Gastrocnemius medialis (tissue), 4 donors: Measurements from ENCODE around the gene LRRC45.

Source experiments
- CTCF ChIP-seq, 5 experiments: fragments of 450-650 bp in 3 of 5; fragments of 200-600 bp in 2 of 5; sonication (generic) in 2 of 5; IDR thresholded peaks in 4 of 5; conservative IDR thresholded peaks in 1 of 5; 1 replicate in 4 of 5; 2 replicates in 1 of 5; pipeline ENCODE4 v1.5.1; 2016 to 2019; ENCODE audit warnings: antibody characterized with exemption in 5 of 5, mild to moderate bottlenecking in 3 of 5, moderate library complexity in 3 of 5
- POLR2A ChIP-seq, 2 donors: fragments of 450-650 bp; IDR thresholded peaks; one replicate each; pipeline ENCODE4 v1.6.1; 2017; ENCODE audit warnings: antibody characterized with exemption in 2 of 2, mild to moderate bottlenecking in 2 of 2, moderate library complexity in 2 of 2

- TF ChIP-seq CTCF (IDR thresholded peaks at IDR 0.05 in 4 of 5, conservative IDR thresholded peaks at IDR 0.05 in 1 of 5): no peak
- TF ChIP-seq POLR2A (IDR thresholded peaks at IDR 0.05): no peak
Observed at GRCh38 chr17:82001571-82002056, 21.5 kb upstream of the LRRC45 start.
